HG03060 (cell line): ENCODE measurements around the gene AMMECR1.
"Not testable (repeated sequence)": the region's sequence is repeated elsewhere in the genome, so short reads cannot be mapped to it uniquely, and the experiment has no call there.

Experiments used
- ATAC-seq: cut with Tn5 transposase; IDR thresholded peaks from one replicate; pipeline ENCODE4 v1.9.1; 2021; ENCODE audit warnings: low read depth, moderate number of reproducible peaks; ENCODE audit not compliant: unreplicated experiment

Gene AMMECR1

DNA sequence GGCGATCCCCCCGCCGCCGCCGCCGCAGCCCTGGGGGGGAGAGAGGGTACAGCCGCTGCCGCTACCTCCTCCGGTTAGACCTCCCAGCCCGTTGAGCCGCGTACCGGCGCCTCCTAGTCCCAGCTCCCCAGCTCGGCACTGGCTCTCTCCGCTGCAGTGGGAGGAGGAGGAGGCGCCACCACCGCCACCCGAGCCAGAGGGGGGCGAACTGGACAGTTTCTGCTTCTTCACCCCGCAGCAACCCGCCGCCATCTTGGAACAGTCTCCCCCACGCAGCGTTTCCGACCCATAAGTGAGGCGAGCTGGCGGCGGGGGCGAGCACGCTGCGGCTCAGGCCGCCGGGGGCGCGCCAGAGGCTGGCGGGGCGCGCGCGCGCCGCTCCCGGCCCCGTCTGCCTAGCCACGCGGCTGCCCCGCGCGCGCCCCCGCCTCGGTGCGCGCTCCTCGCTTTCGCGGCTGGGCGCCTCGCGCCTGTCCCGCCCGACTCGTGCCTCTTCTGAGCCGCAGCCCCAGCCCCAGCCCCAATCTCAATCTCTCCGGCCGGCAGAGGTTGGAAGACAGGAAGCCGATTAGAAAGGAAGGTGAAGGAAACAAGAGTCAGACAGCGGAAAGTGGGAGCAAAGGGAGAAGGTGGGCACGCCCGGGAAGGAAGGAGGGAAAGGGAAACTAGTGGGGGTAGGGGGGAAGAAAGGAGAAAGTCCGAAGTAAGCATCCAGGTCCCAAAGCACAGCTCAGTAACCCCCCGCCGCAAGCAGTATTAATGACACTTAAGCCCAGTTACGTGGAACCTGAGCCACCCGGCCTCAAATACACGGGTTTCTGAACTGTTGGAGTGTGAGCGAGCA lies at the start of gene AMMECR1:
Gene AMMECR1, minus strand, starts transcription at position 266 of the 844 bp plus-strand sequence. Its CDS starts 14 bp downstream, at position 252.
- peak; percentile 39 for ATAC-seq

DNA sequence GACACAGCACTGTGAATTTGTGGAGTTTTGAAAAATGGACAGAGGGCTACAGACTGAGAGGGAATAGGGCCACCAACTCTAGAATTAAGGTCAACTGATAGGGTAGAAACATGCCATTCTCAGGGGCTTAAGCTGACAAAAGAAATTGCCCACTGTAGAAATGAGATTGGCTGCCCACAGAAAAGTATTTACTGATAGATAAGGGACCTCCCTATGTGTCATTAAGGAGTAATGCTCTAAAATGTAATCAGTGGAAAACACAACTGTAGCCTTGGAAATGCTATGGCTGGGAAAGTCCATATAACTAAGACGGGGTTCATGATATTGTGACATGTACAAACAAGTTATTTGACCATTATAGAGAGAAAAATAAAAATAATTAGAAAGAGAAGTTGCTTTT lies 45.4 kb upstream of the AMMECR1 start:
- no peak for ATAC-seq

- ATAC-seq: no peak
Measured at GRCh38 chrX:110359273-110359672, 41.4 kb upstream of the AMMECR1 start.

- no peak for ATAC-seq
Measured at GRCh38 chrX:110358548-110358947, 40.7 kb upstream of the AMMECR1 start, which contains the start of gene RTL9. Gene RTL9 (plus strand): TSS chrX:110358848. CDS start chrX:110450618, 91,770 bp downstream.

- no peak for ATAC-seq
Measured at GRCh38 chrX:110346681-110347080, 28.8 kb upstream of the AMMECR1 start.

DNA sequence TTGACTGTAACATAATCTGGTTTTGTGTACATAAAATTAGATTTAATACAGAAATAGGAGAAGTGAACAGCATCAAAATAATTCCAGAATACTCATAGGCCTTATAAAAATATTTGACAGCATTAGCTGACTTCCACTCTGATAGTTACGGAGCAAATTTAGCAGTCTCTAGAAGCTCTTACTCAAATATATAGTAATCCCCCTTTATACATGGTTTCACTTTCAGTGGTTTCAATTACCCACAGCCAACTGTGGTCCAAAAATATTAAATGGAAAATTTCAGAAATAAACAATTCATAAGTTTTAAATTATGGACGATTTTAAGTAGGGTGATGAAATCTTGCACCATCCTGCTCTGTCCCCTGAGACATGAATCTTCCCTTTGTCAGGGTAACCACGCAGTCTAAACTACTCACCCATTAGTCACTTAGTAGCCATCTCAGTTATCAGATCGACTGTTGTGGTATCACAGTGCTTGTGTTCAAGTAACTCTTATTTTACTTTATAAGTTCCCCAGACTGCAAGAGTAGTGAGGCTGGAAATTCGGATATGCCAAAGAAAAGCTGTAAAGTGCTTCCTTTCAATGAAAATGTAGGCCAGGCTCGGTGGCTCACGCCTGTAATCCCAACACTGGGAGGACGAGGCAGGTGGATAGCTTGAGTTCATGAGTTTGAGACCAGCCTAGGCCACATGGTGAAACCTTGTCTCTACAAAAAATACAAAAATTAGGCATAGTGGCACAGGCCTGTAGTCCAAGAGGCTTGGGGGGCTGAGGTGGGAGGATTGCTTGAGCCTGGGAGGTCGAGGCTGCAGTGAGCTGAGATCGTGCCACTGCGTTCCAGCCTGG lies 23.5 kb upstream of the AMMECR1 start:
- ATAC-seq: peak; percentile 85

DNA sequence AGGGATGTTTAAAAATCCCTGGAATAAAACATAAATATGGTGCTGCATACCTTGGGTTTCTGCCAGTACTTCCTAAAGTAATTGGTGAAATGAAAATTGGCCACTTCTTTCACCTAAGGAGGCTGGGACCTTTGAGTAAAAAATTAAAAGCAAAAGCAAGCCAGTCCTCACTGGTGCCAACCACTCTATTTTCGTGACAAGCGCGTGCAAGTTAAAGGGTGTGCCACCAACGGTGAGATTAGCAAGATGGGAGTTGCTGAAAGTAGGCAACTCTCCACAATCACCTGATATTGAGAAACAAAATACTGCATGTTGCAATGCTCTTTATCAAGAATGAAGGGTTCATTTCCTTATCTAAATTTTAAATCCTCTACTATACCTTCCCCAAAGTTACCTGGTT lies 21.1 kb upstream of the AMMECR1 start:
- no peak for ATAC-seq

GRCh38 chrX:110333458-110333857 lies 15.6 kb upstream of the AMMECR1 start:
- ATAC-seq: not testable (repeated sequence)

DNA sequence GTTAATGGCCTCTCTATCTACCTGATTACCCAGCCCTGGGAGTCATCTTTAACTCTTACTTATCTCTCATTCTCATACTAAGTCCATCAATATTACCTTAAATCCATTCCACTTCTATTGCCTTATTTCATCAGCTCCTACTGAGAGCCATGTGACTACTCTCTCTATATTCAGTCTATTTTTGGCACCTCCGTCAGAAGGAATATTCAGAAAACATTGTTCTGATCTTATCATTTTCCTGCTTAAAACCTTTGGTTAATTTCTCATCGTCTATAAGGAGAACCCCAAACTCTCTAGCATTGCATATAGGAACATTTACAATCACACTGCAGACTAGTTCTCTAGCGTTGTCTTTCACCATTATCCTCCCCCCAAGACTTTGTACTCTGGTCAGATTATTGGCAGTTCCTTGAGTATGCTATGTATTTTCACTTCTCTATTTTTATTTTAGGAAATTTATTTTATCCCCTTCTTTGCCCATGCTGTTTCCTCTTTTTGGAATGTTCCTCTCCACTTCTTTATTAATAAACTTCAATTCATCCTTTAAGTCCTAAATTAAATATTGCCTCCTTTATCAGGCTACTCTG lies 13.7 kb upstream of the AMMECR1 start:
- ATAC-seq: no peak

- not testable (repeated sequence) for ATAC-seq
Measured at GRCh38 chrX:110328613-110329012, 10.7 kb upstream of the AMMECR1 start.

- no peak for ATAC-seq
Measured at GRCh38 chrX:110327336-110327735, 9.5 kb upstream of the AMMECR1 start.

DNA sequence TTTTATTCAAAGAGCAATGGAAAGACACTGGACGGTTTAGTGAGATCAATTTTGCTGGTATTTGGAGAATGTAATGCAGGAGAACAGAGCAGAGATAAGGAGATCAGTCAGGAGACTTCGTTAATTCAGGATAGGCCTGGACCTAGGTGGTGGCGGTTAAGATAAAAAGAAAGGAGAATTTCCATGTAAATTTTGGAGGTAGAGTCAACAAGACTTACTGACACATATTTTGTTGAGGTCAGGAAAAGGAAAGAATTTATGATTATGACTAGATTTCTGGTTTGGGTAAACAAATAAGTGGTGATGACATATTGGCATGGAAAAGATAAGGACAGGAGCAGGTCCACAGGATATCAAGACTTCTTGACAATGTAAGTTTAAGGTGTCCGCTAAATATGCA lies 8.8 kb upstream of the AMMECR1 start:
- no peak for ATAC-seq

DNA sequence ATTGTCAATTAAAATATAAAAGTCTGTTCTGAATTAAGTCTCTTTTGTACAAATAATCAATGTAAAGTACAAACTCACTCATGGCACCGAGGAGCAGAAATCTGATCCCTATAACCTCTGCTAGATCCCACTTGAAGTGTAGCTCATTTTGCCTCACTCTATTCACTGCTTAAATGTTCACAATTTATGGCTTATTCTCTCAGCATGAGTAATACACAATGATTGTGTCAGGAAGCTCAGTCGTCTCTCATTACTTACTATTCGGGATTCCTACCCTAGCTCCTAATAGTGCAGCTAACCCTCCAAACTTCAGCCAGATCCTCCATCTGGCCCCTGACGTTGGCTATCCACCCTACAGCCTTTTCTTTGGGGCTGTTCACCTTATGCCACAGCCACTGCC lies 4.7 kb upstream of the AMMECR1 start:
- no peak for ATAC-seq

DNA sequence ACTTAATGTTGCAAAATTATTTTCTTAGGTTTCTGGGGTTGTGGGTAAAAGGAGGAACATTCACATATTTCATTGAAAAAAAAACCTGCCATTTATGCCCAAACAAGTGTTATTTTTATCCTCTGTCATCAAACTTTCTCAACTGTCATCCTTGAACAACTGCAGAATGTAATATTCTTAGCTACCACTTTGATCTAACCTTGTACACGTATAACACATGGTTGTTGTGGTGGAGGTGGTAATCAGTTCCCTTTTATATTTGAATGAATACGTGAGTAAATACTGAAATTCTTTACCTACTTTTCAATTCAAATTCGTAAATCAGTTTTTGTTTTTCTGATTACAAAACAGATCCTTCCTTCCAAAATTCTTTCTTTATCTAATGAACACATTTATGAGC lies 3.8 kb upstream of the AMMECR1 start:
- ATAC-seq: peak; percentile 46

DNA sequence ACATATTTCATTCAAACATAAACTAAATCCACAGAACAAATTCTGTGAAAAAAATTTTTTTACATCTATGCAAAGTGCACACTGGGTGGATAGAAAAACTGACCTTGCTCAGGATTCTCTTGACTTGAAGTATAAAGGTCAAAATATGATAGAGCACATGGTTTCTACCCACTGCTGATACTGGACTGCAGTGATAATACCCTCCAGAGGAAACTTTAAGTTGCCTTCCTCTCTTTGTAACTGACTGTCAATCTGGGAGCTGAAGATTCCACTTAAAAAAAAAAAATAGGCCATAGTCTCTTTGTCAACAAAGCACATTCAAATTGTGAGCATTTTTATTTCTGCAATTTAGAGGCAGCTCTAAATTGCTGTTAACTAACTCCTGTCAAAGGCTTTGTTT lies 3.2 kb upstream of the AMMECR1 start:
- no peak for ATAC-seq

DNA sequence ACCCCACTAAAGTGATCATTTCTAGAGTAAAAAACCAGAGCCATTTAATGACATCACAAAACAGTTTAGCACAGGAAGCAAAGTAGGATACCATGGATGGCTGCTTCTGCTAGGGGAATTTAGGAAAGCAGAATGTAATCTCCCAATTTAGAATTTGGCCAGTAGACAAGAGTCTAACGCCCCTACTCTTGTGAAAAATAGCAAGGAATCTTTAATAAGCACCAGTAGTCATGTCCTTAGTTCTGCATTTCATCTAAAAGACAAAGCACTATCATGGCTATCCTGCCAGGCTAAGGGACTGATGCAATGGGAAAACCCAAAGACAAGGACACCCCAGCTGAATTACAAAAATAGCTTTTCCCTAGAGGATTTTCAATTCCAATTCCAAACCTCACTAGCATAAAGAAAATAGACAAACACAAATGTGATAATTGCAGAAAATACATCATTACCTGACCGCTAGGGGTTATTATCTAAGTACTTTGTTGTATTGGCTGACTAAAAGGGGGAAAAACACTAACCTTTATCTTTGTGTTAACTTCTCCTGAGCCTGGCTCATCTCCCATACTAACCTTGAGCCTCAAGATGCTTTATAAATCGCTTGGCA lies 2.6 kb upstream of the AMMECR1 start:
- ATAC-seq: no peak

- no peak for ATAC-seq
Measured at GRCh38 chrX:110318664-110318968, 731 bp upstream of the AMMECR1 start.

GRCh38 chrX:110317061-110317819 lies 645 bp downstream of the AMMECR1 start:
- ATAC-seq: no peak

- no peak for ATAC-seq
Measured at GRCh38 chrX:110316351-110317060, 1.4 kb downstream of the AMMECR1 start.
